C4-2B (cell line): ENCODE results near the gene PPP4R3B.

Experiments used
- ZFX ChIP-seq: fragments of 450-650 bp; IDR thresholded peaks from 2 replicates; pipeline ENCODE4 v1.6.1; 2017
- TF ChIP-seq, protein P1 (sequence below): fragments of 450-650 bp; conservative IDR thresholded peaks from 2 replicates; pipeline ENCODE4 v1.5.1; 2017; ENCODE audit warnings: mild to moderate bottlenecking

- TF ChIP-seq, protein P1, sequence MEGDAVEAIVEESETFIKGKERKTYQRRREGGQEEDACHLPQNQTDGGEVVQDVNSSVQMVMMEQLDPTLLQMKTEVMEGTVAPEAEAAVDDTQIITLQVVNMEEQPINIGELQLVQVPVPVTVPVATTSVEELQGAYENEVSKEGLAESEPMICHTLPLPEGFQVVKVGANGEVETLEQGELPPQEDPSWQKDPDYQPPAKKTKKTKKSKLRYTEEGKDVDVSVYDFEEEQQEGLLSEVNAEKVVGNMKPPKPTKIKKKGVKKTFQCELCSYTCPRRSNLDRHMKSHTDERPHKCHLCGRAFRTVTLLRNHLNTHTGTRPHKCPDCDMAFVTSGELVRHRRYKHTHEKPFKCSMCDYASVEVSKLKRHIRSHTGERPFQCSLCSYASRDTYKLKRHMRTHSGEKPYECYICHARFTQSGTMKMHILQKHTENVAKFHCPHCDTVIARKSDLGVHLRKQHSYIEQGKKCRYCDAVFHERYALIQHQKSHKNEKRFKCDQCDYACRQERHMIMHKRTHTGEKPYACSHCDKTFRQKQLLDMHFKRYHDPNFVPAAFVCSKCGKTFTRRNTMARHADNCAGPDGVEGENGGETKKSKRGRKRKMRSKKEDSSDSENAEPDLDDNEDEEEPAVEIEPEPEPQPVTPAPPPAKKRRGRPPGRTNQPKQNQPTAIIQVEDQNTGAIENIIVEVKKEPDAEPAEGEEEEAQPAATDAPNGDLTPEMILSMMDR: no peak; the same call in 1 of the 2 replicates
- no peak for TF ChIP-seq ZFX
Measured at GRCh38 chr2:55618025-55618274, 528 bp upstream of the PPP4R3B start.
